Activated CD8-positive, alpha-beta T cell treated with anti-CD3 and anti-CD28 coated beads, Interleukin-2, amount 10 ng/mL, durations not matched to agents 7 days and 5 days (primary cell): ENCODE results near the gene ADAM19. TPM values are rescaled to one million over a fixed set of nuclear protein-coding genes. Genes with fewer than 3 reads are reported as not detected.

ENCODE experiments used
- ATAC-seq: fragments of 150-1000 bp; cut with Tn5 transposase; one replicate; pipeline ENCODE4 v1.10.0; 2021; ENCODE audit warnings: moderate library complexity
- CTCF ChIA-PET: fragments of 350-600 bp; sonication (Branson Sonifier 250); formaldehyde crosslinking; loops from one replicate; lab custom pipeline; 2021; ENCODE audit warnings: antibody characterized with exemption; lab: Charles Lee
- POLR2A ChIA-PET: fragments of 350-600 bp; sonication (Branson Sonifier 250); formaldehyde crosslinking; loops from one replicate; lab custom pipeline; 2021; ENCODE audit warnings: antibody characterized with exemption; lab: Charles Lee
- DNase-seq: peaks from one replicate; pipeline ENCODE4 v3.0.0-alpha.2; 2020
- H3K27ac Mint-ChIP-seq: one replicate; pipeline ENCODE4 v1.8.0; 2021; ENCODE audit warnings: mild to moderate bottlenecking, mixed read lengths
- H3K27me3 Mint-ChIP-seq: one replicate; pipeline ENCODE4 v1.8.0; 2021; ENCODE audit warnings: low read depth, mixed read lengths
- H3K36me3 Mint-ChIP-seq: one replicate; pipeline ENCODE4 v1.8.0; 2021; ENCODE audit warnings: low read depth, mixed read lengths
- H3K4me1 Mint-ChIP-seq: one replicate; pipeline ENCODE4 v1.8.0; 2021; ENCODE audit warnings: low read depth, mixed read lengths
- H3K4me3 Mint-ChIP-seq: one replicate; pipeline ENCODE4 v1.8.0; 2021; ENCODE audit warnings: mild to moderate bottlenecking, mixed read lengths
- H3K9me3 Mint-ChIP-seq: one replicate; pipeline ENCODE4 v1.8.0; 2022; ENCODE audit warnings: mixed read lengths; ENCODE audit not compliant: insufficient read depth
- total RNA-seq, 2 experiments: library from RNA; stranded (reverse); gene quantifications; one replicate each; pipeline ENCODE4 v1.2.3, GENCODE V29; 2021

ADAM19 gene
- total RNA-seq, 2 experiments from 2014 or later, result 77.7 to 80.6 TPM

GRCh38 chr5:157571357-157571827 lies 4.2 kb downstream of the ADAM19 start:
- ATAC-seq, result peak; percentile 59
- Mint-ChIP-seq H3K27me3 (peaks cover 3% of the 10 kb centered on the region), H3K9me3 (no peaks in the 10 kb centered on the region), H3K27ac (peak overlapping the region; percentile 92), H3K36me3 (peaks cover 65% of the 10 kb centered on the region), H3K4me3 (peak overlapping the region; percentile 92), H3K4me1 (peaks cover 83% of the 10 kb centered on the region)
- CTCF ChIA-PET, result interaction anchor here (1.1 to 2.2 kb wide), 7 partner anchors 10 to 173 kb away, joined by 3 to 10 read pairs (median 4); no protein-coding TSS in a partner anchor
- POLR2A ChIA-PET, result interaction anchor here (0.6 to 1.7 kb wide), 2 partner anchors 37 to 83 kb away, joined by 4 to 5 read pairs; no protein-coding TSS in a partner anchor
- DNase-seq, result peak; percentile 68

GRCh38 chr5:157570531-157571200 lies 4.9 kb downstream of the ADAM19 start:
- ATAC-seq (no peak), DNase-seq (no peak)
- Mint-ChIP-seq H3K4me3 (peak overlapping the region; percentile 92), H3K27ac (peak overlapping the region; percentile 92), H3K36me3 (peaks cover 65% of the 10 kb centered on the region), H3K27me3 (peaks cover 2% of the 10 kb centered on the region), H3K4me1 (peaks cover 79% of the 10 kb centered on the region), H3K9me3 (no peaks in the 10 kb centered on the region)
- CTCF ChIA-PET, result interaction anchor here (1.1 to 2.2 kb wide), 6 partner anchors 10 to 173 kb away, joined by 3 to 10 read pairs (median 3); no protein-coding TSS in a partner anchor
- POLR2A ChIA-PET, result interaction anchor here (1.7 kb wide), 1 partner anchor 38 kb away, joined by 4 read pairs; no protein-coding TSS in a partner anchor

GRCh38 chr5:157568720-157569119 lies 6.9 kb downstream of the ADAM19 start:
- no peaks in the 10 kb centered on the region for H3K9me3 Mint-ChIP-seq
- H3K27me3 Mint-ChIP-seq, result no peaks in the 10 kb centered on the region
- ChIA-PET CTCF (interaction anchor here (1.5 kb wide), 1 partner anchor 150 kb away, joined by 5 read pairs; no protein-coding TSS in a partner anchor), POLR2A (no interaction called here)
- no peak overlapping the region for H3K27ac Mint-ChIP-seq
- peaks cover 79% of the 10 kb centered on the region for H3K4me1 Mint-ChIP-seq
- no peak overlapping the region for H3K4me3 Mint-ChIP-seq
- DNase-seq (no peak), ATAC-seq (no peak)
- peaks cover 75% of the 10 kb centered on the region for H3K36me3 Mint-ChIP-seq

GRCh38 chr5:157568222-157568621 lies 7.4 kb downstream of the ADAM19 start:
- Mint-ChIP-seq H3K4me1 (peaks cover 79% of the 10 kb centered on the region), H3K27ac (no peak overlapping the region), H3K9me3 (no peaks in the 10 kb centered on the region), H3K4me3 (no peak overlapping the region), H3K27me3 (no peaks in the 10 kb centered on the region), H3K36me3 (peaks cover 78% of the 10 kb centered on the region)
- ChIA-PET POLR2A (no interaction called here), CTCF (interaction anchor here (1.5 kb wide), 2 partner anchors 40 to 150 kb away, joined by 3 to 5 read pairs; no protein-coding TSS in a partner anchor)
- ATAC-seq, result no peak
- no peak for DNase-seq

GRCh38 chr5:157566902-157567489 lies 8.6 kb downstream of the ADAM19 start:
- ATAC-seq, result no peak
- Mint-ChIP-seq H3K9me3 (no peaks in the 10 kb centered on the region), H3K4me1 (peaks cover 76% of the 10 kb centered on the region), H3K27me3 (no peaks in the 10 kb centered on the region), H3K36me3 (peaks cover 83% of the 10 kb centered on the region), H3K27ac (peak overlapping the region; percentile 6), H3K4me3 (no peak overlapping the region)
- no peak for DNase-seq
- ChIA-PET POLR2A (interaction anchor here (0.5 kb wide), 1 partner anchor 360 kb away, joined by 3 read pairs; no protein-coding TSS in a partner anchor), CTCF (interaction anchor here (1.0 to 1.5 kb wide), 4 partner anchors 12 to 90 kb away, joined by 3 to 4 read pairs (median 4); no protein-coding TSS in a partner anchor)

GRCh38 chr5:157563929-157564716 lies 11.5 kb downstream of the ADAM19 start:
- Mint-ChIP-seq H3K4me3 (no peak overlapping the region), H3K4me1 (peaks cover 61% of the 10 kb centered on the region), H3K9me3 (no peaks in the 10 kb centered on the region), H3K27me3 (no peaks in the 10 kb centered on the region), H3K27ac (peak overlapping the region; percentile 48), H3K36me3 (peaks cover 79% of the 10 kb centered on the region)
- POLR2A ChIA-PET, result no interaction called here
- ATAC-seq (no peak), DNase-seq (no peak)
- CTCF ChIA-PET, result no interaction called here

GRCh38 chr5:157563373-157563928 lies 12.1 kb downstream of the ADAM19 start:
- H3K27ac Mint-ChIP-seq, result peak overlapping the region; percentile 48
- ATAC-seq, result no peak
- peaks cover 79% of the 10 kb centered on the region for H3K36me3 Mint-ChIP-seq
- CTCF ChIA-PET, result no interaction called here
- peaks cover 61% of the 10 kb centered on the region for H3K4me1 Mint-ChIP-seq
- no peaks in the 10 kb centered on the region for H3K9me3 Mint-ChIP-seq
- H3K4me3 Mint-ChIP-seq, result no peak overlapping the region
- DNase-seq, result no peak
- no peaks in the 10 kb centered on the region for H3K27me3 Mint-ChIP-seq
- POLR2A ChIA-PET, result no interaction called here

DNA sequence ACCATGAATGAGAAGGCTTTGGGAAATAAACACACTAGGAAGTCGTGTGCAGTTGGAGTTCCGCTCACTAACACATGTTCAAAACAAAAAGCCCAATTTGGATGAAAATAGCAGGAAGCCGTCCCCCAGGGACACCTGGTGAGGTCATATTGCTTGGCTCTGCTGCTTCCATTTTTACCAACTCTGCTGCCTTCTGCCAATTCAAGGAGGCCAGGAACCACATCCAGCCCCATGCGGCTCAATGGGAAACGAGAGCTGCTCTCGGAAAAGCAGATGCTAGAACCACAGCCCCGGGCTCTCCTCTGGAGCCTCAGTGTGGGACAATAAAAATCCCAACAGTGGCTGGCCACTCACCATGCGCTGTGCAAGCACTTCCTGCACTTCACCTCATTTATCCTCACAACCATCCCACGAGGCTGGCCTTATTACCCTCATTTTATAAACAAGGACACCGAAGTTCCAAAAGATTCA lies 13.4 kb downstream of the ADAM19 start:
- no peak for DNase-seq
- Mint-ChIP-seq H3K4me3 (no peak overlapping the region), H3K27me3 (no peaks in the 10 kb centered on the region), H3K27ac (peak overlapping the region; percentile 32), H3K4me1 (peaks cover 56% of the 10 kb centered on the region), H3K36me3 (peaks cover 79% of the 10 kb centered on the region), H3K9me3 (no peaks in the 10 kb centered on the region)
- POLR2A ChIA-PET, result no interaction called here
- ATAC-seq, result no peak
- CTCF ChIA-PET, result no interaction called here

GRCh38 chr5:157561110-157561509 lies 14.5 kb downstream of the ADAM19 start:
- Mint-ChIP-seq H3K4me3 (no peak overlapping the region), H3K36me3 (peaks cover 77% of the 10 kb centered on the region), H3K4me1 (peaks cover 57% of the 10 kb centered on the region), H3K9me3 (no peaks in the 10 kb centered on the region), H3K27me3 (no peaks in the 10 kb centered on the region), H3K27ac (no peak overlapping the region)
- ChIA-PET CTCF (interaction anchor here (1.0 kb wide), 1 partner anchor 89 kb away, joined by 3 read pairs; no protein-coding TSS in a partner anchor), POLR2A (no interaction called here)
- DNase-seq, result no peak
- ATAC-seq, result no peak

DNA sequence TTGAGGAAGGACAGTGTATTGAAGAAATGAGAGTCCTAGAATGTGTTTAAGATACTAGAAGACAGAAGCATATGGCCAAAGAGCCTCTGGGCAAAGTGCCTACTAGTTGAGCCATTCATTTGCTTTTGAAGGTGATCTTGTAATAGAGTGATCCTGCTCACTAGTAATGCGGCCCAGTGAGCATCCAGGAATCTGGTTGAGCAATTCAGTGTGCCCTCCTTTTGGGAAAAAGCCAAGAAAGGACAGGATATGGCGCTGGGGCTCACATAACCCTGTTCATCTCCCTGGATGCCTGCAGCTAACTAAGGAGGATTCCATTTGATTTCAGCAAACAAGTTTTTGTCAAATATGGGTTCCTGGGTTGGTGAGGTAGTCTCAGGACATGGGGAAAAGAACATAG lies 16.3 kb downstream of the ADAM19 start:
- no peak for DNase-seq
- no peak for ATAC-seq
- Mint-ChIP-seq H3K4me3 (no peak overlapping the region), H3K27me3 (no peaks in the 10 kb centered on the region), H3K27ac (no peak overlapping the region), H3K4me1 (peaks cover 65% of the 10 kb centered on the region), H3K36me3 (peaks cover 78% of the 10 kb centered on the region), H3K9me3 (no peaks in the 10 kb centered on the region)
- CTCF ChIA-PET, result interaction anchor here (0.8 to 1.9 kb wide), 3 partner anchors 33 to 184 kb away, joined by 4 to 6 read pairs (median 6); partner anchors contain the start of gene LSM11
- POLR2A ChIA-PET, result no interaction called here

- Mint-ChIP-seq H3K27ac (no peak overlapping the region), H3K27me3 (no peaks in the 10 kb centered on the region), H3K4me1 (peaks cover 62% of the 10 kb centered on the region), H3K4me3 (no peak overlapping the region), H3K9me3 (no peaks in the 10 kb centered on the region), H3K36me3 (peaks cover 74% of the 10 kb centered on the region)
- ChIA-PET POLR2A (no interaction called here), CTCF (interaction anchor here (0.8 to 1.9 kb wide), 3 partner anchors 32 to 185 kb away, joined by 4 to 6 read pairs (median 6); partner anchors contain the start of gene LSM11)
- ATAC-seq (no peak), DNase-seq (no peak)
Measured at GRCh38 chr5:157558681-157559080, 16.9 kb downstream of the ADAM19 start.
